ENCODE measurements around the gene SYNDIG1. TPM values are rescaled to one million over a fixed set of nuclear protein-coding genes. Genes with fewer than 3 reads are reported as not detected.

Gene SYNDIG1
- total RNA-seq, 1 experiment from 2014 or later: not detected

DNA sequence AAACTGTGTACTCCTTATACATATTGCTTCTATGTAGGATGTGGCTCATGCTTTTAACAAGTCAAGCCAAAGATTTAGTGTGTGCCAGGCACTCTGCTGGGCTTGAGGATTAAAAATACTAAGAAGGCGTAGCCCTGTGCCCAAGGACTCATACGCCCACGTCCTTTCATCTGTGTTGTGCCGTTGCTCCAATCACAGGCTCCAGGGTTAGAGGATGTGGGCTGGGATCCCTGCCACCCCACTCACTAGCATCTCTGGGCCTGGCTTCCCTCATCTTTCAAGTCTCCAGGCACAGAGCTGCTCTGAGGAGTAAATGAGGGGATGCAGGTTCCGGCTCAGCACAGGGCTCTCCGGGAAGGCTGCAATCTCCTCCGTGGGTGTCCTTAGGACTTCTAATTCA lies 214.2 kb downstream of the SYNDIG1 start:
- no peaks in the 10 kb centered on the region for H4K20me1 ChIP-seq (ENCODE audit: insufficient read depth, low read depth, low read length)
- no peak overlapping the region for H3K9ac ChIP-seq (ENCODE audit: low read length)
- no peak overlapping the region for H2AFZ ChIP-seq (ENCODE audit: low read length)
- no peaks in the 10 kb centered on the region for H3K9me3 ChIP-seq (ENCODE audit: low read length)
- no peak overlapping the region for H3K27ac ChIP-seq (ENCODE audit: low read length)
- no peak for DNase-seq
- peaks cover 9% of the 10 kb centered on the region for H3K4me1 ChIP-seq (ENCODE audit: low read length)
- H3K79me2 ChIP-seq (ENCODE audit: low read length): no peaks in the 10 kb centered on the region
- H3K36me3 ChIP-seq (ENCODE audit: insufficient read depth, low read length): no peaks in the 10 kb centered on the region
- no peaks in the 10 kb centered on the region for H3K27me3 ChIP-seq (ENCODE audit: low read length)
- no peaks in the 10 kb centered on the region for H3K9me2 ChIP-seq (replicated peaks; ENCODE audit: insufficient read depth, low read length)
- H3K4me3 ChIP-seq (ENCODE audit: low read length): no peak overlapping the region
- H3K4me2 ChIP-seq (ENCODE audit: low read depth, low read length, poor library complexity, severe bottlenecking): no peak overlapping the region

DNA sequence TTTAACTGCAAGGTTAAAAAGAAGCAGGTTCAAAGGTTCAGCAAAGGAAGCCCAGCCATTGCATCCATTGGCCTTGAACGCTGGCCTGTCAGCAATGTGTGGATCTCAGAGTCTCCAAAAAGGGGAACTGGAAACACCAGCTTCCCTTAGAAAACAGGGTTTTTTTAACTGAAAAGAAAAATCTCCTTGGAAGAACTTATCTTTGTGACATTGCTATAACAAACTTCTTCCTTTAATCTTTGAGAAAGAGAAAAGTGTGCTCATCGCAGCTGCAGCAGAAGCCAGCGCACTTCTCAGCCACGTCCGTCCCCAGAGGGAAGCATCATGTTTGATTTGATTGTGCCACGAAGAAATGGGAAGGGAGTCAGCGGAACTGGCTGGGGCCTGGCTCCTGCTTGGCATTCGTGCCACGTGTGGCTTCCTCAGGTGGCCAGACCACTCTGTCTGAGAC lies 215.0 kb downstream of the SYNDIG1 start:
- Histone ChIP-seq H4K20me1 (ENCODE audit: insufficient read depth, low read depth, low read length) (no peaks in the 10 kb centered on the region), H3K27ac (ENCODE audit: low read length) (no peak overlapping the region), H3K9me2 (replicated peaks; ENCODE audit: insufficient read depth, low read length) (no peaks in the 10 kb centered on the region), H3K36me3 (ENCODE audit: insufficient read depth, low read length) (no peaks in the 10 kb centered on the region), H3K4me3 (ENCODE audit: low read length) (no peak overlapping the region), H3K79me2 (ENCODE audit: low read length) (no peaks in the 10 kb centered on the region), H3K27me3 (ENCODE audit: low read length) (no peaks in the 10 kb centered on the region), H3K9ac (ENCODE audit: low read length) (no peak overlapping the region), H3K4me1 (ENCODE audit: low read length) (peaks cover 9% of the 10 kb centered on the region), H2AFZ (ENCODE audit: low read length) (no peak overlapping the region), H3K9me3 (ENCODE audit: low read length) (no peaks in the 10 kb centered on the region), H3K4me2 (ENCODE audit: low read depth, low read length, poor library complexity, severe bottlenecking) (no peak overlapping the region)
- DNase-seq: no peak

GRCh38 chr20:24684956-24685691 lies 215.7 kb downstream of the SYNDIG1 start:
- H2AFZ ChIP-seq (ENCODE audit: low read length): no peak overlapping the region
- no peak overlapping the region for H3K4me2 ChIP-seq (ENCODE audit: low read depth, low read length, poor library complexity, severe bottlenecking)
- DNase-seq: no peak
- no peak overlapping the region for H3K9ac ChIP-seq (ENCODE audit: low read length)
- no peaks in the 10 kb centered on the region for H3K9me2 ChIP-seq (replicated peaks; ENCODE audit: insufficient read depth, low read length)
- no peak overlapping the region for H3K27ac ChIP-seq (ENCODE audit: low read length)
- no peaks in the 10 kb centered on the region for H3K27me3 ChIP-seq (ENCODE audit: low read length)
- H3K9me3 ChIP-seq (ENCODE audit: low read length): no peaks in the 10 kb centered on the region
- no peaks in the 10 kb centered on the region for H4K20me1 ChIP-seq (ENCODE audit: insufficient read depth, low read depth, low read length)
- no peaks in the 10 kb centered on the region for H3K36me3 ChIP-seq (ENCODE audit: insufficient read depth, low read length)
- no peak overlapping the region for H3K4me3 ChIP-seq (ENCODE audit: low read length)
- no peaks in the 10 kb centered on the region for H3K79me2 ChIP-seq (ENCODE audit: low read length)
- peaks cover 9% of the 10 kb centered on the region for H3K4me1 ChIP-seq (ENCODE audit: low read length)

DNA sequence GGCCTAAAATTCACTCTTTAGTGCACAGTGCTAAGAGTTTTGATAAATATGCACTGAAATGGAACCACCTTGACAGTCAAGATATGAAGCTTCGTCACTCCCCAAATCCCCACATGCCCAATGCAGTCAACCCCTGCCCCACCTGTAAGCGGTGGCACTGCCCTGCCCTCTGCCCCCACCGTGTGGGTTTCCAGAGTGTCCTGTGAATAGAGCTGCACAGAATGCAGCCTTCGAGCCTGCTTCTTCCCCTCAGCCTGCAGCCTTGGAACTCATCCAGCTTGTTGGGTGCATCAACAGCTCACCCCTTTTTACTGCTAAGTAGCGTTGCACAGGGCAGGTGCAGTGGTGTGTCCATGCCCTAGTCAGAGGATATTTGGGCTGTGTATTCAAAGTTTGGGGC lies 216.3 kb downstream of the SYNDIG1 start:
- H3K9ac ChIP-seq (ENCODE audit: low read length): no peak overlapping the region
- H3K27ac ChIP-seq (ENCODE audit: low read length): no peak overlapping the region
- no peaks in the 10 kb centered on the region for H3K27me3 ChIP-seq (ENCODE audit: low read length)
- no peaks in the 10 kb centered on the region for H3K9me3 ChIP-seq (ENCODE audit: low read length)
- H2AFZ ChIP-seq (ENCODE audit: low read length): no peak overlapping the region
- H3K4me2 ChIP-seq (ENCODE audit: low read depth, low read length, poor library complexity, severe bottlenecking): no peak overlapping the region
- DNase-seq: no peak
- no peaks in the 10 kb centered on the region for H3K9me2 ChIP-seq (replicated peaks; ENCODE audit: insufficient read depth, low read length)
- no peak overlapping the region for H3K4me3 ChIP-seq (ENCODE audit: low read length)
- no peaks in the 10 kb centered on the region for H3K79me2 ChIP-seq (ENCODE audit: low read length)
- no peaks in the 10 kb centered on the region for H3K36me3 ChIP-seq (ENCODE audit: insufficient read depth, low read length)
- H4K20me1 ChIP-seq (ENCODE audit: insufficient read depth, low read depth, low read length): no peaks in the 10 kb centered on the region
- peaks cover 9% of the 10 kb centered on the region for H3K4me1 ChIP-seq (ENCODE audit: low read length)

DNA sequence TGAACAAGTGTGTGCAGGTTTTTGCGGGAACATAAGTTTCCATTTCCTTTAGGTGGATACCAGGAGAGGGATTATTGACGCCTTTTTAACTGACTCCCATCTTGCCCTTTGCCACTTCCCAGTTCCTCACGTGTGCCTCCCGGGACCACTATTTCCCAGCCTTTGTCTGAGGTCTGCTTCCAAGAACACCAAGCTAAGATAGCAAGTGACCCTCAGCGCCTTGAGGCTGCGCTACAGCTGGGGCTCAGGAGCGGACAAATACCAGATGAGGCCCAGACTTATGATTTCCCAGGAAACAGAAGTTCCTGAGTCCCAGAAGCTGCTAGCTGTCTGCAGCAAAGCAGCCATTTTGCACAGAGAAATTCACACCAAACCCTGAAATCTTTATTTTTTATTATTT lies 216.7 kb downstream of the SYNDIG1 start:
- Histone ChIP-seq H3K9me3 (ENCODE audit: low read length) (no peaks in the 10 kb centered on the region), H2AFZ (ENCODE audit: low read length) (no peak overlapping the region), H3K9ac (ENCODE audit: low read length) (no peak overlapping the region), H3K79me2 (ENCODE audit: low read length) (no peaks in the 10 kb centered on the region), H3K9me2 (replicated peaks; ENCODE audit: insufficient read depth, low read length) (no peaks in the 10 kb centered on the region), H3K4me3 (ENCODE audit: low read length) (no peak overlapping the region), H3K4me2 (ENCODE audit: low read depth, low read length, poor library complexity, severe bottlenecking) (no peak overlapping the region), H3K27me3 (ENCODE audit: low read length) (no peaks in the 10 kb centered on the region), H4K20me1 (ENCODE audit: insufficient read depth, low read depth, low read length) (no peaks in the 10 kb centered on the region), H3K27ac (ENCODE audit: low read length) (no peak overlapping the region), H3K36me3 (ENCODE audit: insufficient read depth, low read length) (no peaks in the 10 kb centered on the region), H3K4me1 (ENCODE audit: low read length) (peaks cover 4% of the 10 kb centered on the region)
- DNase-seq: no peak

- no peaks in the 10 kb centered on the region for H4K20me1 ChIP-seq (ENCODE audit: insufficient read depth, low read depth, low read length)
- no peak overlapping the region for H3K4me3 ChIP-seq (ENCODE audit: low read length)
- H2AFZ ChIP-seq (ENCODE audit: low read length): no peak overlapping the region
- H3K9me2 ChIP-seq (replicated peaks; ENCODE audit: insufficient read depth, low read length): no peaks in the 10 kb centered on the region
- no peak overlapping the region for H3K27ac ChIP-seq (ENCODE audit: low read length)
- no peaks in the 10 kb centered on the region for H3K9me3 ChIP-seq (ENCODE audit: low read length)
- H3K4me2 ChIP-seq (ENCODE audit: low read depth, low read length, poor library complexity, severe bottlenecking): no peak overlapping the region
- H3K9ac ChIP-seq (ENCODE audit: low read length): no peak overlapping the region
- DNase-seq: no peak
- no peaks in the 10 kb centered on the region for H3K27me3 ChIP-seq (ENCODE audit: low read length)
- no peaks in the 10 kb centered on the region for H3K36me3 ChIP-seq (ENCODE audit: insufficient read depth, low read length)
- no peaks in the 10 kb centered on the region for H3K4me1 ChIP-seq (ENCODE audit: low read length)
- H3K79me2 ChIP-seq (ENCODE audit: low read length): no peaks in the 10 kb centered on the region
Observed at GRCh38 chr20:24690408-24690807, 221.0 kb downstream of the SYNDIG1 start.

- Histone ChIP-seq H3K4me2 (ENCODE audit: low read depth, low read length, poor library complexity, severe bottlenecking) (no peak overlapping the region), H3K9me2 (replicated peaks; ENCODE audit: insufficient read depth, low read length) (no peaks in the 10 kb centered on the region), H3K4me1 (ENCODE audit: low read length) (no peaks in the 10 kb centered on the region), H3K27me3 (ENCODE audit: low read length) (no peaks in the 10 kb centered on the region), H2AFZ (ENCODE audit: low read length) (no peak overlapping the region), H3K9ac (ENCODE audit: low read length) (no peak overlapping the region), H3K79me2 (ENCODE audit: low read length) (no peaks in the 10 kb centered on the region), H3K9me3 (ENCODE audit: low read length) (no peaks in the 10 kb centered on the region), H4K20me1 (ENCODE audit: insufficient read depth, low read depth, low read length) (no peaks in the 10 kb centered on the region), H3K4me3 (ENCODE audit: low read length) (no peak overlapping the region), H3K27ac (ENCODE audit: low read length) (no peak overlapping the region), H3K36me3 (ENCODE audit: insufficient read depth, low read length) (no peaks in the 10 kb centered on the region)
- no peak for DNase-seq
Observed at GRCh38 chr20:24691901-24692351, 222.5 kb downstream of the SYNDIG1 start.

DNA sequence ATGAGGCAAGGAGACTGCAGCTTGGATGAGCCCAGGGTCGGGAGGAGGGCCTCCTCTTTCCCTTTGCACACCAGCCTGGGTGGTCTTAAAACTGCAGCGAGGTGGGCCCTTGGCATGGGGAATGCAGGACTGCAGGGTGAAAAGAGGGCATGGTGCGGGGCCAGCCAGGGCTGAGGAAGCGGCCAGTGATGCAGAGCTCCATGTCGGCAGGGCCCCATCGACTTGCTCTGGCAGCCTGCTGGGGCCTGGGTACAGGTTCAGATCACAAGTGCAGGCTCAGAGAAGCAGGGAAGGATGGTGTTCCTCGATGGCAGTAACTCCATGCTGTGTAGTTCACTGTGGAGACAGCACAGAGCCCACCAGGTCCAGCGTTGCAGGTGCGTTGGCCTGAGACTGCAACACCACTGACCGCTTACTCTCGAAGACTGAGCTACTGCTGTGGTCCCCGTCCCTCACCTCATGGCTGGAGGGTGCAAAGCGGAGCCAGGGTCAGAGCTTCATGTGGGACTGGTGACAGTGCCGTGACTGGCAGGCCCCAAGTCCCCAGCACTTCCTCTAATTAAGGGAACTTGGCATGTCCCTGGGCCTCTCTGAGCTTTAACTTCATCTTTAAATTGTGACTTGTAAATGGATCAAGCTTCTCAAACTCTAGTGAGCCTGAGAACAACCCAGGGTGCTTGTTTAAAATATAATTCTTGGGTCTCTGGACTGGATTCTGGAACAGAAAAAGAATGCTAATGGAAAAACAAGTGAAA lies 223.2 kb downstream of the SYNDIG1 start:
- Histone ChIP-seq H3K27me3 (ENCODE audit: low read length) (no peaks in the 10 kb centered on the region), H3K4me3 (ENCODE audit: low read length) (no peak overlapping the region), H4K20me1 (ENCODE audit: insufficient read depth, low read depth, low read length) (no peaks in the 10 kb centered on the region), H2AFZ (ENCODE audit: low read length) (no peak overlapping the region), H3K79me2 (ENCODE audit: low read length) (no peaks in the 10 kb centered on the region), H3K4me2 (ENCODE audit: low read depth, low read length, poor library complexity, severe bottlenecking) (no peak overlapping the region), H3K9me2 (replicated peaks; ENCODE audit: insufficient read depth, low read length) (no peaks in the 10 kb centered on the region), H3K4me1 (ENCODE audit: low read length) (peaks cover 3% of the 10 kb centered on the region), H3K9me3 (ENCODE audit: low read length) (no peaks in the 10 kb centered on the region), H3K36me3 (ENCODE audit: insufficient read depth, low read length) (no peaks in the 10 kb centered on the region), H3K9ac (ENCODE audit: low read length) (no peak overlapping the region), H3K27ac (ENCODE audit: low read length) (no peak overlapping the region)
- no peak for DNase-seq
